ENCODE measurements around the gene ZNF366.

The ZNF366 gene

DNA sequence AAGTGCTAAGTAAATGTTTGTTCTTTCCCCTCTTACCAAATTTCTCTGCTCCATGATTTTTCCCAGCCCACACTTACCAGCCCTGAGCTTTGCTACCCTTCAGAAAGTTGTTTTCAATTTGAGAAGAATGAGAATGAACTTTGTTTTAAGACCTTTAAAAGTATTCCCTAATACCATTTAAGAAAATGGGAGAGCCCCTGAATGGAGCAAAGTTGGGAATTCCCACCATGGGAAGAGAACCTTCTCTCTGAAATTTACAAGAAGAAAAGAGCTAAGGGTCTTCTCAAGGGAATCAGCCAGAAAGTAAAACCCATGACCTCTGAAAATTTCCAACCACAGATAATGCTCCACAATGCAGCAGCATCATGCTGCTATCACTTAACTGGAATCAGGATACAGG, 17.7 kb downstream of the ZNF366 start:
- DNase-seq (ENCODE audit: low read depth) = no peak

DNA sequence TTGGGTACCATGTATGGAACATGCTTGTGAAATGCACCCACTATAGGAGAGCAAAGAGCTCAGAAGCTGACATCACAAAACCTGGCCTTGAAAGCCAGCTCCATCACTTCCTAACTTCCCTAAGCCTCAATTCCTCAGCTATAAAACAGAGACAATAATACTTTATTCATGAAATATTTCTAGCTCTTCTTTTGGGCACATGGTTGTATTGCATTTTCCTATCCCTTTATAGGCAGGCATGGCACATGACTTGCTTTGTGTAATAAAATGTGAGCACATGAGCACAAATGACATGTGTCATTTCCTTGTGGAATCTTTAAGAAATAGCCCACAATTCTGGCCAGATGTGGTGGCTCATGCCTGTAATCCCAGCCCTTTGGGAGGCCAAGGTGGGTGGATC, 18.5 kb downstream of the ZNF366 start:
- DNase-seq (ENCODE audit: low read depth) = no peak

DNA sequence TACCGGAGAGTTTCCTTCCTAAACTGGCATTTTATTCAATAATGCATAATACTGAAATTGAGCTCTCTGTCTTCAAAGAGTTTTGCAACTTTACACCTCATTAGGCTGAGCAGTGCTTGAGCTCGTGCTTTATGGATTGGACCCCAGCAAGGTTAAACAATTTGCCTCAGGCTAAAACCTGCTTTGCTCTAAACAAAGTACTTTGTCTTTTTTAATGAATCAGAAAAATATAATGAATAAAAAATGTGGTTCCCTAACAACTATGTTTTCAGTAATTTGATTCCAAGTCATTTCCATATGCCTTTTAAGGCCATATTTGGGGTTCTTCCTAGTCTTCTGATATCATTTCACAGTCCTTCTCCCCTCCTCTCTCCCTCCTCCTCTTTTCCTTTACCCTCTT, 20.0 kb downstream of the ZNF366 start:
- DNase-seq (ENCODE audit: low read depth) = no peak

DNA sequence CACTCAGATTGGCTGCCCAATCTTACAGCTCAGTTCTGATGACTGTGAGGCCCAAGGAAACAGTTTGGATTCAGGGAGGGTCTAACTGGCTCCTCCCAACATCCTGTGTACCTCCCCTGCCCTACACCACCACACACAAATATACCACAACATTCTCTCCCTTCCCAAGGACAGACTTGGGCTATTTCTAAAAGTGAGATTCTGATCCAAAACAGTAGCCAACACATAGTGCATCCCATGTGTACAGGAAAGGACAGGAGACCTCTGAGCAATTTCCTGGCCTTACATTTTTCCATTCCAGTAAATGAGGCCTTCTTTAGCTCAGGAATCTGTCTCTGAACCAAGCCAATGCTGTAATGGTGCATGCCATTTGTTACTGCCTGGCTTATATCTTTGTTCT, 20.8 kb downstream of the ZNF366 start:
- DNase-seq (ENCODE audit: low read depth) = no peak

DNA sequence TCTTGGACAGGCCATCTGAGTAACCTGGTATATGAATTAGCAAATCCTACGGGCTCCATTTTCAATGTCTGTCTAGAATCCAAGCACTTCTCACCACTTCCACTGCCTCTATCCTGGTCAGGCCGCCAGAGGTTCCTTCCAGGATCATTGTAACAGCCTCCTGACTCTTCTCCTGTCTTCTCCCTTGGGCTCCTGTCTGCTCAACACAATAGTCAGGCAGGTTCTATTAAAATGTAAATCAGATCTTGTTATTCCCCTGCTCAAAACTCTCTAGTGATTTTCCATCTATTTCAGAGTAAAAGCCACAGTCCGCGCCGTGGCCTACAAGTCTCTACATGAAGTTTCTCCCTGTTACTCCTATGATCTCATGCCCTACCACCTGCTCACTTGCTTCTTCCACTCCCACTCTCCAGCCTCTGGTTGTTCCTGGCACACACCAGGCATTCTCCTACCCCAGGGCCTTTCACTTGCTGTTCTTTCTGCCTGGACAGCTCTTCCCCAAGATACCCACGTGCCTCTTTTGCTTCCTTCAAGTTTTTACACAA, 21.7 kb downstream of the ZNF366 start:
- no peak for DNase-seq (ENCODE audit: low read depth)

DNA sequence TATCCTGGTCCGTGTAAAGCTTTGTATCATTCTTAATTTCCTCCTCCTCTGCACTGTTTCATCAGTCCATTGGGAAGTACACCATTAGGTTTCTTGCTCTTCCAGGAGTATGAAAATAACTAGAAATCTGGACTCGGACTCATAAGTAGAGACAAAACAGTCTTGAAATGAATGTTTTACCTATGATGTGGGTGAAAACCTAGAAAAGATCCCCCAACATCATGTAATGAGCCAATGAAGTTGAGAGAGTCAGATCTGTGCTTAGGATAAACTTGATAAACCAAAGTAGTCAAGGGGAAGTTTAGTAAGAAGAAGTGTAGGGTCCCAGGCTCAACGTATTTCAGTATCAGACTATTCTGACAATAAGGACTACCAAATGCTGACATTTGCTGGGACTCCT, 25.2 kb downstream of the ZNF366 start:
- DNase-seq (ENCODE audit: low read depth) = no peak

DNA sequence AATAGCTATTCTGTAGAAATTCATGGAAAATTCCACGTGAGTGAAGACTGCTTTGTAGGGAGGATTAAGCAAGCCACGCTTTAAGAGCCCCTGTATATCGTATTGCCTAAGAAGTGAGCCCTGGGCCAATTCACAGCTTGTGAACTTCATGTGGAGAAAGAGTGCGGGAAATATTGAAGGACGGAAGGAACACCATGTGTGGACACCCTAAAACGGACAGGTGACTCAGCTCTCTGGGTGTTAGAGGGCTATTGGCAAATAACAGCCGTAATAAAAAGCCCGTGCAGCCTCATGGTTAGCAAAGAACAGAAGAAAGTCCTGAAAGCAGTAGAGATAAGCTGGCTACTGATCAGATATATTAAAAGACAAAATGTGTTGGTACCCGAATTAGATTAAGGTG, 26.4 kb downstream of the ZNF366 start:
- no peak for DNase-seq (ENCODE audit: low read depth)

DNA sequence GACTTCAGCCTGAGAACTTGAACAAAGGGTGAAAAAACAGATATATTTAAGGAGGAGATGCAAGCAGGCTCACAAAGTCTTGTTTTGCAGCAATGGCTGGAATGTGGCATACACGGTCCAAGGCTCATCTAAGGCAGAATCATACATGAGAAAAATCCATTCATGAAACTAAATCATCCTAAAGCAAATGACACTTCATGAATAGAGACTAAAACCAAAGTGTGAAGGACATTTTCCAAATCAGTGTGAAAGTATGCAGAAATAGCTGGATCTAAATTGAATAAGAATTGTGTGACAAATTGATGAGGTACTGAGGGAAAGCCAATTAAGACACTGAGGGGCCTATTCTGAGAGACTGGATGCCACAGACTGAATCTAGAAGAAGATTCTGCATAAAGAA, 27.3 kb downstream of the ZNF366 start:
- DNase-seq (ENCODE audit: low read depth) = no peak

DNA sequence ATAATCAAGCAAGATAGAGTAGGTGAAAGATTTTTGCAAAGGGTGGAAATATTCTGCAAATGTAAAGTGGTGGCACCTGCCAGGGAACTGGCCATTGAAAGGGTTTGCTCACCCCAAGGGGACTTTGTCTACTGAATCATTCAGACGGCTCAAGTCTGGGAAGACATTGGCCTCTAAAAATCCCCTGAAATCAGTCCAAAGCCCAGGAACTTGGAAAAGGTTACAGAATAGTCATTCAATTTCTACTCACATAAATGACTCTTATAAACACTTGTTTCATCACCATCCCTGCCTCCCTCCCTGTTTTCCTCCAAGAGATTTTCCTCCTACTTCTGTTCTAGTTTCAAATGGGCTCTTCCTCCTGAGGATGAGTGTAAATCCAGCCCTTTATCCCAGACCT, 28.5 kb downstream of the ZNF366 start:
- no peak for DNase-seq (ENCODE audit: low read depth)

DNA sequence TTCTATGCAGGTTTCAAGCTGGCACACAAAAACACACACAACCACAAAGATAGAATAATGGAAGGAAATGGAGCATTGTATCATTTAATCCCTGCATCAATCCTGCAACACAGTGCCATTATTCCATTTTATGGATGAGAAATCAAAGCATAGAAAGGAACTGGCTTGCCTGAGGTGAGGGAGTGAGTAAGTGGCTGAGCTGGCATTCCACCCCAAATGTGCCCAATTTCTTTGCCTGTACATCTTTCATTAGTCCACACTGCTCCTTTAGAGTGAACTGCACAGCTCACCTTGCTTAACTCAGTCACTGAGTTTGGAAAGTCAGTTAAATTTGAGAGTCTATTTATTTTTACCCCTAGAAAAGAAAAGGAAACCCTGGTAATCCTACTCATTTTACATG, 28.9 kb downstream of the ZNF366 start:
- no peak for DNase-seq (ENCODE audit: low read depth)

DNA sequence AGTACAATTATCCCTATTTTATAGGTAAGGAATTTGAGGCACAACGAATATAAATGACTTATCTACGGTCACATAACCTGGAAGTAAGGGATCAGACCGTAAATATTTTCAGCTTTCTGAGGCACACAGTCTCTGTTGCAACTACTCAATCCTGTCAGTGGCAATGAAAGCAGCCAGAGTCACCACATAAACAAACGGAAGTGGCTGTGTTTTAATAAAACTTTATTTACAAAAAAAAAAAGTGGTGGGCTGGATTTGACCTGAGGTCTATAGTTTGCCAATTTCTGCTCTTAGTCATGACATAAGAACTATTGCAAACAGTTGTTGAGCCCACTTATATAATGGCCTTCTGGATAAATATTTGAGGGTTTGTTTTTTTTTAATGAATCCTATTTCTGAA, 29.6 kb downstream of the ZNF366 start:
- DNase-seq (ENCODE audit: low read depth) = no peak

DNA sequence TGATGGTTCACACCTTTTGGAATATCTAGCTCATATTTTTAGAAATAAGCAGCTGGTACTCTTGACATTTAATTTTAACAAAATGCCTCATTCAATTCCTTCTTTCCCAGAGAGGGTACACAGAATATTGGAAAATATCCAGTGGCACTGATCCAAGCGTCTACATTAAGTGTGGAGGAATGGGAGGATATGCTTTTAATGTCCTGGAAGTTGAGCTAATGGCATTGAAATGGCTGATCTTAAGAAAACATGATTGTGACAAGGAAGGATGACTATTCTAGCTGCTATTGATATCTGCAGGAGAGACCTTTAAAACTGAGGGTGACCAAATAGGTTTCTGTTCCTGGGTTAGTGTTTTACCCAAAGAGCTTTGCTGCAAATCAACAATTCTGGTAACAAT, 30.0 kb downstream of the ZNF366 start:
- no peak for DNase-seq (ENCODE audit: low read depth)

DNA sequence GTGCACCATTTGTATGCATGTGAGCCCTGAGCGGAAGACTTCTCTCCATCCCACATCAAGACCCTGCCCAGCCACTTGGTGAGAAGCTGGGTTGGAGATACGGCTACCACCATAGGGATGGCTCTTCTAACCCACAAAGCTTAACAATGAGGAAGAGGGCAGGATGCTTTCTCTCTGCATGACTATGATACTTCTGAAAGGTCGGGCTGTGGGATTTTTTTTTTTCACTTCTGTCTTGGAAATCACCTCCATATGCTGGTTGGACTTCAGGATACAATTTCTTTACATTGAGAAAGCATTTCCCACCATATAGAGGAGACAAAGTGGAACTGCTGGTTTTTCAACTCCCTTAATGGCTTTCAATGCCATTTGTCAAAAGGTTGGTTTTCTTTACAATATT, 30.5 kb downstream of the ZNF366 start:
- DNase-seq (ENCODE audit: low read depth) = no peak

DNA sequence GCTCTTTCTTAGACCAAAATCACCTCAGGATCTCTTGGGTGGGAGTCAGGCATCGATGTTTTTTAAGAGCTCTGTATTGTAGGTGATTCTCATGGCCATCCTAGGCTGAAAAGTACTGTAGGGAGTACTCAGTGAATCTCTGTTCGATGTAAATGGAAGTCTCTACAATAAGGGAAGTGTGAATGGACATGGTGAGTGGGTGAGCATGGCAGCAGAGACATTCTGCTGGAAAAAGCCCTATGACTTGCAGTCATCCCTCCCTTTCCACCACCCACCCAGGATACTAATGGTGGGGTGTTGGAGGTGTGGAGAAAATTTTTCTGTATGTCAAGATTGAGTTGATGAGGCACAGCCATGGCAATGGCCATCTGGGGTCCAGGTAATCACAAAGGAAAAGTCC, 30.9 kb downstream of the ZNF366 start:
- DNase-seq (ENCODE audit: low read depth) = no peak

DNA sequence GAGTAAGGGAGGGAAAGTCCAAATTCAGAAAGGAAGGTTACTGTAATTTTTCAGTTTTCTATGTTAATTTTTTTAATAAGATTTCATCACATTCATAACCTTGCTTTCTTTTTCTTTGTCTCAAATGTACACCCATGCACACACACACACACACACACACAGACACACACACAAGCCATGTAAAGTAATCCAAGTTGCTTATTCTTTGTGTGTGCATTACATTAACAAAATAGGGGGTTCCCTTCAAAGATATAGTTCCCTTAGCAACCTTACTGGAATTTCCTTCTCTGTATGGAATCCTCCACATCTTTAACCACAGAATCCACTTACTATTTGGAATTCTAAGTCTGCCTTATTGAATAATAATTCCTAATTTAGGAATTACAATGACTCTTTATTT, 32.7 kb downstream of the ZNF366 start:
- no peak for DNase-seq (ENCODE audit: low read depth)

DNA sequence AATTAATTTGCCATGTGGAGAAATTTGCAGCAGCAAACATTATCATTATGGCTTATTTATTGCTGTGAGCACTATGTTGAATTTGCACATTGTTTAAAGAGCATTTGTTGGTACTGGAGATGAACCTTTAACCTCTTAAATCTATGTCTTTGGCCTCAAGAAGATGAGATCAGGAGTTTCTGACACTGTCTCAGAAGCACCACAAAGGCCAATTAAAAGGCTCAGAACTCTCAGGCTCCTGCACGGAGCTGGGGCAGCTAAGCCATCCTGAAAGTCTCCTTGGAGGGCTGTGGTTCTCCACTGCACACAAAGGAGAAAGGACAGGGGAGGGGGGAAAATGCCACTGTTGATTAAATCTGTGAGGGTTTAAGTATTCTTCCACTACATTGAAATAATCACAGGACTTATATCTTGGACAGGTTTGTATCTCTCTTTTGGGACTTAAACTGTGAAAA, 33.1 kb downstream of the ZNF366 start:
- no peak for DNase-seq (ENCODE audit: low read depth)

DNA sequence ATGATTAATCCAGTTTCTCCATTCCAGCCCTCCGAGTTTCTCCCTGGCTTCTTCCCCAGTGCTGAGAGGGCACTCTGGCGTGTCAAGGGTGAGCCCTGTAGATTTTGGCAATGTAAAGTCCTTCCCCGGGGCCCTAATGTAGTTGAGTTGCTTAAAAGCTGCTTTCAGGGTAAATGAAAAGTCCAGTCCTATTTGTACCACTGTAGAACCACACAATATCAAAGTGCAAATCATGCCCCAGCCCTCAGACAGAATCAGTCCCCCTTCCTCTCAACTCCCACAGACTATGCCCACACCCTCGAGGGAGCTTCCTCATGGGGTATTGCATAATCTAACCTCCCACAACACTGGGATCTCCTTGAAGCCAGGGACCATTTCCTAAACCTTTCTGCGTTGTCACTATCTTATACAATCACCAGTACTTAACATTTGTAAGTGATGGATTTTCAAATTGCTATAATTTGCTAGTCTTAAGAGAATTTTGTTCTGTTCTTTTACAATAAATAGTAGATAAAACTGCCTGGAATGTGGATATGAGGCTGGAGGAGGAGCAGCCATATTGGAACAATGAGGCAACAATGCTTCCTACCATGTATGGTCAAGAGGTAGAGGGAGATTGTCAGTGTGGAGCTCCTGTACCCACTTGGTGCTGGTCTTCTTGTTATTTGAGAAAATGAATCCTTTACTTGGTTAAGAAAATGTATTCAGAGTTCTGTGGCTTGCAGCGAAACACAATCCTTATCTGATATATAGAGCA, 34.4 kb downstream of the ZNF366 start:
- DNase-seq (ENCODE audit: low read depth) = no peak

DNA sequence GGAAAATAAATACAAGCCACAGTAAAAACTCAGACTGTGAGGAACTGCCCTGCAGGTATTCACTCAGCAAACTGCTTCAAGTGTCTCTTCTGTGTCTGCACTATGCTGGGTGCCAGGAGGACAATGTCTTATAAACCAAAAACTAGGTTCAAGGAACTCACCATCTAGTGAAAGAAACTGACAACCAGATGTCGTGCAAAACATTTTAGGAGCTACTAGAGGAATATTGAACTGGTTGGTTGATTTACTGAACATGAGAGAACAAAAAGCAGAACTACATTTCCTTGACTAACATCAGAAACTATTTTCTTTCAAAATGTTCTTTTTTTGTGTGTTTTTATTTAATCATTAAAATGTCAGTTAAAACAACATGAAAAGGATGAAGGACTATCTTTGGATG, 35.2 kb downstream of the ZNF366 start:
- DNase-seq (ENCODE audit: low read depth) = no peak

DNA sequence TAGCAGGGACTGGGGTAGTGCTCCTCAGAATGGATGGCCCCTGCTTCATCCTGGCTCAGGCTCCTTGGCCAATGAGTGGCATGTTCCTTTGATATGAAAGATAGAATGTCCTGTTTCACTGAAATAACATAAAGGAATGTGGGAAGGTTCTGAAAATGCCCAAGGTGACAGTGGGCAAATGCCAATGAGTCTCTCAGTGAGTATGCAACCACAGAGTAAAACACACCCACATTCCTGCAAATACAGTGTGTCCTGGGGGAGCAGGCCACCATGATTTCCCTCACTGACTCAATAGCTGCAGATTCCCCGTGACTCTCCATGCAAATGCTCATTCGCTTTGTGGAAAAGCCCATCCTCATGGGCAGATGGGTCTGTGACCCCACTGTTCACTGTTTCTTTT, 36.4 kb downstream of the ZNF366 start:
- no peak for DNase-seq (ENCODE audit: low read depth)

DNA sequence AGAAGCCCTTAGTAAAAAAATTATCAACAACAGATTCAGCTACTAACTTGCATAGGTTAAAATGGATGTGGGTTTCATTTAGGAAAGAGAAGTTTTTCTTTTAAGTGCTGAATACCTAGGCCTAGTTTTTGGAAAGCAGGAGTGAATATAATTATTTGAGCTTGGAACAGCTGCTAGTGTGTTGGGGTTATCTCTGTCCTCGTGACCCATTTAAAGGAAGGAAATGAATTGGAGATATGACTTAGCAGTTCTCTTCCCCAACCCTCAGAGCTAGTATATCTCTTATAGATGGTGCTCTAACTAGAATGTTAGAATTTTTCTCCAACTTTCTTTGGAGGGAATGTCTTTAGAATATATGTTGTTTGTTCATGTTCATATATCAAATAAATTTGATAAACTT, 38.6 kb downstream of the ZNF366 start:
- DNase-seq (ENCODE audit: low read depth) = no peak

DNA sequence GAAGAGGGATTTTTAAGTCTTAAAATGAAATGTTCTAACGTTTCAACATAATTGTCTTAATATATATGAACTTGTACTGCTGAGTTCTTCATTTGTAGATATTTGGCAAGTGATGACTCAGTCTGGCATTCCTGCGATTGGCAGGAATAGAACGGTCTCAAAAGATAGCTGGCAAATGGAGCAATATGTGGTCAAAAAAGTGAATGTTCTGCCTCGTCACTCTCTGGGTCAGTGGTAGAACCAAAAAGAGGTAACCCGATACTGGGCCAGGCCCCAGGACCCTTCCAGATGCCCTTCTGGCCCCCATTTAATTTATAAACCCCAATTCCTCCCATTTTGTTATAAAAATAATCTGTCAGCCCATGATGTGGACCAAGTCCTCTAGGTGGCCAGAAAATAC, 39.2 kb downstream of the ZNF366 start:
- DNase-seq (ENCODE audit: low read depth) = no peak

DNA sequence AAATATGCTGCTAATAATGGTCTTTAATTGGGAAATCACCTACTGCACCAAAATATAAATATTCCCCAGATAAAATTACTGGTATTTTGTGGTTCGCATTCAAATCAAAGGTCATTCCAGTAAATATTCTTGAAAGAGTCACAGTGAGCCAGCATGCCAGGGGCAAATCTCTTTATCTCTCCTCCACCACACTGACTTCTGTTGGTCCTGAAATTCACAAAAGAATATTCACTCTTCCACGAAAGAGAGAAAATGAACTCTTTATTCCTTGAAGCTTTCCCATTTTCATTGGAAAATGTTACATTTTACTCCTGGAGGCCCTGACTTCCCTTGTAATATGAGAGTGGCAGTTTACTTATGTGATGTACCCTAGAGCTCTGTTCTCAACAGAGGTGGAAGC, 39.7 kb downstream of the ZNF366 start:
- DNase-seq (ENCODE audit: low read depth) = no peak

DNA sequence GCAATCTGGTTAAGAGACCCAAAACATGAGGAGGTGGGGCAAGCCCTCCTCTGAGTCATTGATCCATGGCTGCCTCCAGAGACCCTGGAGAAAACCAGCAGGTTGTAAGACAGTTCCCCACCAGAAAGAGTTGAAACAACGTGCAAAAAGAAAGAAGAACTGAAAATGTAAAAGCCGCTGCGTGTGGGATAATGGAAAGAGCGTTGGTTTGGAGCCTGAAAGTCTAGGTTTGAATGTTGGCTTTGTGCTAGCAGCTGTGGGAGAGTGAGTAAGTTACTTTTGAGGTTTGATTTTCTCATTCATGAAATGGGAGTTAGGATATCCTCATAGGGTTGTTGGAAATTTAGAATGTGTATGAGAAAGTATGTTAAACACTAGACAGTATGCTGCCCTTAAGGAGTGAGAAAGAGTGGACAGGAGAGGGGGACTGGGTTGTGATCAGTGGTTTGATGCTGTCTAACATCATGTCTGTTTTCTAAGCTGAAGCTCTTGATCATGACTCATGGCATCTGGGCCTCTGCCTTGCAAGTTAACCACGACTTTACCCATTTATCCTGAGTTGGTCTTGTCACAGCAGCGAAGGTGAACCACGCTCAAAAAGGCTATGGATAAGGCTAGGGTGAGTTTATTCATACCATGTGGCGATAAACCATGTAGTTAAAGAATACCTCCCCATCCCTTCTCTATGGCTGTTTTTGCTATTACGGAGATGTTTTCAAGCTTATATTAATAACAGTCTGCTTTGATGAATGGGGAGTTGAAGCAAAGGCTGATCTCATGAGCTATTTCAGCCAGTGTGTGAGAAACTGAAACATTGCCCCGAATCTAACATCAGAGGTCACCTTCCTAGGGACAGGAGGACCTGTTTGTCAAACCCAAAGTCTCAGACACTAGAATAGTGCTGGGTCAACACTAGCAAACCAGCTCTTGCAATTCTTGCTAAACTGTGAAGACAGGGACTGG, 41.3 kb downstream of the ZNF366 start:
- no peak for DNase-seq (ENCODE audit: low read depth)

Data from activated gamma-delta T cell treated with anti-CD3 and anti-CD28 coated beads, Interleukin-2, amount 50 U/mL, for 16 hours (primary cell).